GM18909 (cell line): ENCODE measurements around the gene RETSAT.
"Not testable (repeated sequence)": the region's sequence is repeated elsewhere in the genome, so short reads cannot be mapped to it uniquely, and the experiment has no call there.

ENCODE experiments used
- ATAC-seq: cut with Tn5 transposase; IDR thresholded peaks from one replicate; pipeline ENCODE4 v1.9.1; 2021; ENCODE audit warnings: mild to moderate bottlenecking; ENCODE audit not compliant: unreplicated experiment, poor library complexity

The RETSAT gene

DNA sequence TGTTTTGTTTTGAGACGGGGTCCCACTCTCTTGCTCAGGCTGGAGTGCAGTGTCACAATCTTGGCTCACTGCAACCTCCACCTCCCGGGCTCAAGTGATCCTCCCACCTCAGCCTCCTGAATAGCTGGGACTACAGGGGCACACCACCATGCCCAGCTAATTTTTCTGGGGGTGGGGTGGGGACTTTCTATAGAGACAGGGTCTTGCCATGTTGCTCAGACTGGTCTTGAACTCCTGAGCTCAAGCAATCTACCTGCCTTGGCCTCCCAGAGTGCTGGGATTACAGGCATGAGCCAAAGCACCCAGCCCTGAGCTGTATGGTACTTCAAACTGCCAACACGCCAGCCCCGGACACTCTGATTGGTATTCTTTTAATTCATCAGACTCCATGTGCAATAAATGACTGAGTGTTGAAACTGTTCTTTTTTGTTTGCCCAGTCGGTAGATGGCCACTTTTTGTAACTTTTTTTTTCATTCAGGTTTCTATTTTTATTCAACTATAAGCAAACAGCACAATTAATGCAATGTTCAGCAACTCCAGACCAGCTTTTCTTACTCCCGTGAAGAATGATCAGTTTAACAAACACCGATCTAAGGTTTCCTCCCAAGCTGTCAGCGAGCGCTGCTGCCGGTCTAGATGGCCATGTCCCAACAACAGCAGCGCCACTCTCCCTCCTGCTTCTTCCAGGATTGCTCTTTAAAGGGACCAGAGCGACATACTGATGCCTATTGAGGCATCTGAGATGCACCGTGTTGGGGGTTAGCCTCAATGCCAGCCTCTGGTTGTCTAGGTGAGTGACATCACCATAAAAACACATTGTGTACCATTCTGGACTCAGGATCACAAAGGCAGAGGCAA is 14.1 kb downstream of the RETSAT start:
- no peak for ATAC-seq

DNA sequence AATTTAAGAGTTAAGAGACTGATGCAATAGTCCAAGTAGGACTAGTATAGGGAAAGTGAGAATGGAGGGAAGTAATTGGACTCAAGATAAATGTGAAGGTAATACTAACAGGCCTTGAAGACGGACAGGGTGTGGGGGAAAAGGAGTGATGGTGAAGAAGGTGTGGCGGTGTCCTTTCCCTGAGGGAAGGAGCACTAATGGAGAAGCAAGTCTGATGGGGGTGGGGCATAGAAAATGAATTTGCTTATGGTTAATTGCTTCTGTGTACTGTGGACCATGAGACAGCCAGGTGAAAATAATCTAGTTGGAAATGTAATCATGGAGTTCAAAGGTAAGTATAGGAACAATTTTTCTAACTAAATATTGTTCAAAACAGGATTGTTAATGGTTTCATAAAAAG is 19.4 kb downstream of the RETSAT start:
- ATAC-seq: no peak

DNA sequence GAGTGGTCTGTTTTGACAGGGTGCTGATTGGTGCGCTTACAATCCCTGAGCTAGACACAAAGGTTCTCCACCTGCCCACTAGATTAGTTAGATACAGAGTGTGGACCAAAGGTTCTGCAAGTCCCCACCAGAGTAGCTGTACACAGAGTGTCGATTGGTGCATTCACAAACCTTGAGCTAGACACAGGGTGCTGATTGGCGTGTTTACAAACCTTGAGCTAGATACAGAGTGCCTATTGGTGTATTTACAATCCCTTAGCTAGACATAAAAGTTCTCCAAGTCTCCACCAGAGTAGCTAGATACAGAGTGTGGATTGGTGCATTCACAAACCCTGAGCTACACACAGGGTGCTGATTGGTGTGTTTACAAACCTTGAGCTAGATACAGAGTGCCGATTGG is 20.5 kb downstream of the RETSAT start:
- not testable (repeated sequence) for ATAC-seq

DNA sequence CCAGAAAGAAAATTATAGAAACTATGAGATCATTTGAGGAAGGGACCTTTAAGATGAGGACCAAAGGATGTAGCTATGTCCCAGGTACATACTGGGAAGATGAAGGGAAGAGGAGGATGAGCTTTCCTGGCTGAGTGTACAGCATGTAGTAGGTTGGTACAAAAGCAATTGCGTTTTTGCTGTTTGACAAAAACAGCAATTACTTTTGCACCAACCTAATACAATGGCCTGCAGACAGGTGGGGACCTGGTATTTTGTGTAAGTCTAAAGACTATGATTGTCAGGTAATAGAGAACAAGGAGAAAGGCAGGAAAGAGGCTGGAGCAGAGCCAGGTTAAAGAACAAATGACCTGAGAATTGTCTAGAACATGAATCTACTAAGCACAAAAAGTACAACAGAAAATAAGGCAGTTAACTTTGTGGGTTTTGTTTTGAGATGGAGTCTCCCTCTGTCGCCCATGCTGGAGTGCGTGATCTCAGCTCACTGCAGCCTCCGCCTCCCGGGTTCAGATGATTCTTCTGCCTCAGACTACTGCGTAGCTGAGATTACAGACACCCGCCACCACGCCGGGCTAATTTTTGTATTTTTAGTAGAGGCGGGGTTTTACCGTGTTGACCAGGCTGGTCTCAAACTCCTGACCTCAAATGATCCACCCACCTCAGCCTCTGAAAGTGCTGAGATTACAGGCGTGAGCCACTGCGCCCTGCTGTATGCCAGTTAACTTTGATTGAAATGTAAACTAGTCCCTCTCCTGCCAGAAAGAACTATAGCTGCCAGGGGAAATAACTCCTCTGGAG is 23.3 kb downstream of the RETSAT start:
- no peak for ATAC-seq

GRCh38 chr2:85329701-85330100 is 24.6 kb downstream of the RETSAT start:
- ATAC-seq: not testable (repeated sequence)

GRCh38 chr2:85329181-85329651 is 25.1 kb downstream of the RETSAT start:
- ATAC-seq: no peak

GRCh38 chr2:85327822-85328617 is 26.3 kb downstream of the RETSAT start, which contains the start of gene TGOLN2:
Gene TGOLN2, minus strand, starts transcription at chr2:85327989. Its CDS starts 27 bp downstream, at chr2:85327962.
- ATAC-seq: peak; percentile 90

DNA sequence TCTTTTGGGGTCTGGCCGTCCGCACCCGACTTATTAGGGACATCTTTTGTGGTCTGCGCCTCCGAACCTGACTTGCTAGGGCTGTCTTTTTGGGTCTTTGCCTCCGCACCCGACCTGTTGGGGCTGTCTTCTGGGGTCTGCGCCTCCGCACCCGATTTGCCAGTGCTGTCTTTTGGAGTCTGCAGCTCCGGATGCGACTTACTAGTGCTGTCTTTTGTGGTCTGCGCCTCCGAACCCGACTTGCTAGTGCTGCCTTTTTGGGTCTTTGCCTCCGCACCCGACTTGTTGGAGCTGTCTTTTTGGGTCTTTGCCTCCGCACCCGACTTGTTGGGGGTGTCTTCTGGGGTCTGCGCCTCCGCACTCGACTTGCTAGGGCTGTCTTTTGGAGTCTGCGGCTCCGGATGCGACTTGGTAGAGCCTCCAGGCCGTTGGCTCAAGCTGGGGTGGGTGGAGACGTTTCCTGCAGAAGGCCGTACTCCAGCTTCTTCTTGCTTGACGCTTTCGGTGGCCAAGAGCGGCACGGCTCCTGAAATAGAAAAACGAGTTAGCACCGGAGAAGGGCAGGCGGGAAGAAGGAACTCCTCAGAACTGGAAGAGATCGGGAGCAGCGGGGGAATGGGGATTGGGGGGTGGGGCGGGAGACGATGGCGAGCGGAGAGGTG is 27.0 kb downstream of the RETSAT start:
- peak; percentile 32 for ATAC-seq

DNA sequence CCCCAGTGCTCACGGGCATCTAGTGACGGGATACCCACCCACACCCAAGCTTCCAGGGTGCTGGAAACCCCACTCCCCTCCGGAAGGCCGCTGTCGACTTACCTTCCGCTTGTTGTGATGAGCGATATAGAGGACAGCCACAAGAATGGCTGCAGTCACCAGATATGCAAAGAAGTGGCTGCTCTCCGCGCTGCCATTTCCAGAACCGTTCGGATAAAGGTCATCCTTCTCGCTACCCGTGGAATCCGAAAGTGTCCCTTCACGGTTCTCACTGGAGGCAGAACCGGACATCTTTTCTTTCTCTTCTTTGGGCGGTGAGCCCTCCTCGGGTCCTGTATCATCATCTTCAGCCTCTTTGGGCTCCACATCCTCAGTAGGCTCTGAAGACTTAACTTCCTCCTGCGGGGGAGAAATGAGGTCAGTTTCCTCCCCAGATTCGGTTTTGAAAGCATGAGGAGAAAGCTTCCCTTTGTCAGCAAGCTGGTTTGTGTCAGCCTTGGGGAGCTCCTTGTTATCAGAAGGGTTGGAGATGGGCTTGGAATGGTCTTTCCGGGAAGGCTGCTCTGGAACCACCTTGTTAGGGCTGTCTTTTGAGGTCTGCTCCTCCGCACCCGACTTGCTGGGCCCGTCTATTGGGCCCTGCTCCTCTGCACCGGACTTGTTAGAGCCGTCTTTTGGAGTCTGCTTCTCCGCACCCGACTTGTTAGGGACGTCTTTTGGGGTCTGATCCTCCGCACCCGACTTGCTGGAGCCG is 27.7 kb downstream of the RETSAT start:
- ATAC-seq: peak; percentile 32

DNA sequence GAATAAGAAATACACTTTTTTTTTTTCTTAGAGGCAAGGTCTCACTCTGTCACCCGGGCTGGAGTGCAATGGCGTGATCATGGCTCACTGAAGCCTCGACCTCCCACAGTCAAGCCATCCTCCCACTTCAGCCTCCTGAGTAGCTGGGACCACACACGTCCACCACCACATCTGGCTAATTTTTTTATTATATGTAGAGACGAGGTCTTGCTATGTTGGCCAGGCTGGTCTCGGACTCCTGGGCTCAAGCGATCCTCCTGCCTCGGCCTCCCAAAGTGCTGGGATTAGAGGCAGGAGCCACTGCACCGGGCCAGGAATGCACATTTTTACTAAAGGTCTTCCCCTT is 28.9 kb downstream of the RETSAT start:
- no peak for ATAC-seq

DNA sequence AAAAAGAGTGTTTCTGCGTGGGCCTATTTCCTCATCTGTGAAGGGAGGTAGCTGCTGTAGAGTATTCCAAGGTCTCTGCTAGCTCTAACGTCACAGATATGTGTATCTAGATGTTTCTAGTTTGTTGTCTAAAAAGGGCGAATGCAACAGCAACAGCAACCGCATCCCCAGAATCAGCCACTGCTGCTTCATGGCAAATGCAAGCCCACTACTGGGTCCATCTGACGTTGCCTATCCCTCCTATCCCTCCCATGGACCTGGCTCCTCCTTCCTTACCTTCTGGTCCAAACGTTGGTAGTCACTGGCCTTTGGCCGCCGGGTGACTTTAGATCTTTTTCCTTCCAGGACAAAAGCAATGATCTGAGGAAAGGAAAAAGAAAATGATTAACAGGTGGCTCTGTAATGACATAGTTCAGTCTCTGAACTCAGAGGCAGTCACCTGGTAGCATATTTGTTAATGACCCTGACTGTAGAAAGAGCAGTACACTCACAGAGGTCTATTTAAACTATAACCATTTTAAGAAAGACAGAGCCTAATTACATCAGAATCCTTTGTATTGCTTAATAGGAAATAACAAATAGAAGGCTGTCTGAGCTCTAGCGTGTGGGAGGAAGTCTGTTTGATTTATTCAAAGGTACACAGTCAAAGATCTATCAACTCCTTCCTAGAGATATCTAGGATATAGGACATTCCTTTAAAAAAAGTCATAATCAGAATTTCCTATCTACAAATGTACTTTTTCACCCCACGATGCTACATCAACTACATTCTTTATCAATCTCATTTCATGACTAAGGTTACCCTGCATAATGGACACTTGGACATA is 29.5 kb downstream of the RETSAT start:
- ATAC-seq: no peak

DNA sequence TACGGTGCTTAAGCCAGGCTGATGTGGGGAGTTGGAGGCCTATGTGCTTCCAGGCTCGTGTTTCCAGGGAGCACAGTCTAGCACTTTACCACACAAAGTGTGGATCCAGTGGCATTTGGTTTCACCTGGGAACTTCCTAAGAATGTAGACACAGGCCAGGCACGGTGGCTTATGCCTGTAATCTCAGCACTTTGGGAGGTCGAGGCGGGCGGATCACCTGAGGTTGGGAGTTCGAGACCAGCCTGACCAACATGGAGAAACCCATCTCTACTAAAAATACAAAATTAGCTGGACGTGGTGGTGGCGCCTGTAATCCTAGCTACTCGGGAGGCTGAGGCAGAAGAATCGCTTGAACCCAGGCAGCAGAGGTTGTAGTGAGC is 30.4 kb downstream of the RETSAT start:
- ATAC-seq: not testable (repeated sequence)

DNA sequence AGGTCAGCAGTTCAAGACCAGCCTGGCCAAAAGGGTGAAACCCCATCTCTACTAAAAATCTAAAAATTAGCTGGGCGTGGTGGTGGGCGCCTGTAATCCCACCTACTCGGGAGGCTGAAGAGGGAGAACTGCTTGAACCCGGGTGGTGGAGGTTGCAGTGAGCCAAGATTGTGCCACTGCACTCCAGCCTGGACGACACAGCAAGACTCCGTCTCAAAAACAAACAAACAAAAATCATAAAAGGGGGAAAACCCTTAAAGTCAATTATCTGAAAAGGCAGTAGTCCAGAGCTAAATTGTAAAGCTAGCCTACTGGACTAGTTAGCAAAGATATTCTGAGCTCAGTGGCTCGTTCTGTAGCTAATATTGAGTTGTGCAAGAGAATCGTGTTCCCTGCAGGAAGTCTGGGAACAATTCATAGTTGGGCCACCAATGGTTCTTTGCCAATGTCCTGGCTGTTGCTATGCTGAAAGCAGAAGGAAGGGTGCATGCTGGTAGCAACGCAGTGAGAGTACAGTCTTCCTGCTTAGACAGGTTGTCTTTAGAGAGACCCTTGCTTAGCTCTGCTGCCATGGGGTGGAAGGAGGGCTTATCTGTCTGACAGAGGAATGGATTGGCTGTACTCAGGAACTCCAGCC is 30.9 kb downstream of the RETSAT start:
- no peak for ATAC-seq

DNA sequence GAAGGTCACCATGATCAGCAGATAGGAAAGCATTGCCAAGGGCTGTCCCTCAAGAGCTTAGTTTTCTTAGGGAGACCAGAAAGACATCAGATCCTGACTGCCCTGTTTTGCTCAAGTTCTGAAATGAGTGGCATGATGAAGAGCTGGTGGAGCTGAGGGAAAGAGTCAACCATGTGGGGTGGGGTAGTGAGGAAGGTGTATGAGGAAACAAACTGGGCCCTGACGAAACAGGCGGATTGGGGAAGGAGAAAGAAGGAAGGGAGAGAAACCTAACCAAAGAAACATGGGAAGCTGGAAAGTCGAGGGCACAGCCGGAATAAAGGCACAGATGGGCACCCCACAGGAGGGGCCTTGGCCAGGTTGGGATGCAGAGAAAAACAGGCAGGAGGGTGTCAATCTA is 34.5 kb downstream of the RETSAT start:
- no peak for ATAC-seq

DNA sequence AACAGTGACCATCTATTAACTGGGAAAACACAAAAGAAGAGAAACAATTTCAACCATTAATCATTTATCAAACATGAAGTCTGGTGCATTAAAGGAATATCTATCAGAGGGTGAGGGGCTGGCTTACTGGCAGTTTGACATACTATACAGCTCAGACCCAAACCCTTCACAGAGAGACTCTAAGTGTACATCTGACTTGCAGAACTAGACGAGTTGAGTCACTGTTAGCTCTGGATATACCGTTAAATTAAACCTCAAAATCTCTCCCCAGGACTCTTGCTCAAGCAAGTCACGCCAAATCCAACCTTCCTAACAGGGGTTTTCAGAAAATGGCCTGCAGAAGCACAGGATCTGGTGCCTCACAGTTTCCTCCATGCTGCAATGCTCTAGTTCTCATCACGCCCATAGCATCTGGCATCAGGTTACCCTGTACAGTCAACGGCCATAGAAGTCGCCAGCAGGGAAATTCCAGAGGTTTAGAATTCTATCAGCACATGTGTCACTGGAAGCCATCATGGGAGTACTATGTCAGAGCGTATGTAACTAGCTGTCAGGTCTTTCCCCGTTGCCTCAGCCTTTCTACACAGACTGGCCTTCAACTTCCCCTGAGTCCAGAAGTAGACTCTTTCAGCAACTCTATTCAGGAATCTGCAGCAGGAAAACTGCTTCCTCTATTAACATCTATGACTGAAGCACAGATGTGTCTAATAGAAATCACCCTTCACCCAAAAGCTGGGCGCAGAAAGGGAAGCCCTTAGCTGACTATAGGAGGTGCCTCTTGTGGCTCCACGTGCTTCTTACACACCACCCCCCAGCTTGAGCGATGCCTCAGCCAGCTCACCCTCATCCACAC is 35.9 kb downstream of the RETSAT start:
- no peak for ATAC-seq

GRCh38 chr2:85315921-85316320 is 38.4 kb downstream of the RETSAT start:
- not testable (repeated sequence) for ATAC-seq

DNA sequence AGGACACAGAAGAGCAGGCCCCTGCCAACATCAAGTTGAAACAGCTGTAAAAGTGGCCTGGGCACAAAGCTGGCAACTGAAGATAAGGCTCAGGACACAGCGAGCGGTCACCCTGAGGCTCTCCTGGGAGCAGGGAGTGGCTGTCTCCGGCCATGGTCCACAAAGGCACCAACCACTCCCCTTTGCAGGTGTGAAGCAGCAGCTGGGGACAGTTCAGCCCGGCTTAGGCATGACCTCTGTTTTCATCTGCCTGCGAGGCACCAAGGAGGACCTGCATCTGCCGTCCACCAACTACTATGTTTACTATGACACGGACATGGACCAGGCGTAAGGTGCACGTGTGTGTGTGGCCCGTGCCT is 39.5 kb downstream of the RETSAT start:
- no peak for ATAC-seq
